ENCODE measurements around the gene SOCS6.

Gene SOCS6

GRCh38 chr18:70296781-70297180 lies 7.9 kb downstream of the SOCS6 start:
- ATAC-seq (no peak), DNase-seq (ENCODE audit: low spot score in 2 of 2) (no peak)
- Mint-ChIP-seq H3K4me3 (no peak overlapping the region), H3K4me1 (peaks cover 5% of the 10 kb centered on the region), H3K27ac (no peak overlapping the region), H3K36me3 (no peaks in the 10 kb centered on the region), H3K9me3 (no peaks in the 10 kb centered on the region)

DNA sequence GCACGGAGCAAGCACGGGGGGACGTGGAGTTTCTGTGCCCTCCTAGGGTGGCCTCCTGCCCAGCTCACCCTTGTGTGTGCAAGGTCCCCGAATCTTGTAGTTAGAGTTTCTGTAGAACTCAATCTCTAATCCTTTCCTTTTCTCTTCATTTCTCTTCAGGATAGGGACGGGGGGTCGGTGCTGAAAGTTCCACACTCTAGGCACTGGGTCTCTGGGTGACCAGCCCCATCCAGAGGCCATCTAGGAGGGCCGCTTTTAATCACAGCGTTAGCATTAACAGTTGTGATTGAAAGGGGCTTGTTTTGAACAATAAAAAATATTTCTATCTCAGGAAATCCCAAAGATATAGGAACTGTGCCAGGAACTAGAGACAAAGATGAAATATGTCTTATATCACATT lies 10.5 kb downstream of the SOCS6 start:
- no peaks in the 10 kb centered on the region for H3K4me1 Mint-ChIP-seq

DNA sequence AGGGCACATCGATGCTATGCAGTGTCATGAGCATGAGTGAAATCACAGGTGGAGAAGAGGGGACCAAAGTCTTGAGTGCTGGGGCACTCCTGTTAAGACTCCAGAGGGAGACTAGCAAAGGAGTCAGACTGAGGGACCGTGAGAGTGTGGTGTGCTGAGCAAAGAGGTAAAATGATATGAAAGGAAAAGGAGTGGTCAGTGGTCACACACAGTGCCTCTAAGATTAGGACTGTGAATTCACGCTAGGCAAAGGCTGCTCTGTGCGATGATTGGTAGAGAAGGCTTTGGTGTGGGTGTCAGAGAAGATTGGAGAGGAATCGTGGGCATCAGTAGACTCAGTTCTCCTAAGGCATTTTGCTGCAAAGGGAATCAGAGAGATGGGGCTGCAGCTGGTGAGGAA lies 12.8 kb downstream of the SOCS6 start:
- no peak overlapping the region for H3K27ac Mint-ChIP-seq
- no peak overlapping the region for H3K4me3 Mint-ChIP-seq
- no peaks in the 10 kb centered on the region for H3K9me3 Mint-ChIP-seq
- H3K36me3 Mint-ChIP-seq = no peaks in the 10 kb centered on the region
- ATAC-seq (peak; percentile 24), DNase-seq (ENCODE audit: low spot score in 2 of 2) (no peak)
- H3K4me1 Mint-ChIP-seq = no peaks in the 10 kb centered on the region

More for the DNA sequence above, 10.5 kb downstream of the SOCS6 start:
- Mint-ChIP-seq H3K4me3 (no peak overlapping the region), H3K27ac (no peak overlapping the region), H3K9me3 (no peaks in the 10 kb centered on the region), H3K36me3 (no peaks in the 10 kb centered on the region)
- ATAC-seq (no peak), DNase-seq (ENCODE audit: low spot score in 2 of 2) (no peak)

GRCh38 chr18:70308555-70309294 lies 19.9 kb downstream of the SOCS6 start:
- Mint-ChIP-seq H3K4me3 (no peak overlapping the region), H3K27ac (no peak overlapping the region), H3K4me1 (no peaks in the 10 kb centered on the region), H3K36me3 (no peaks in the 10 kb centered on the region), H3K9me3 (peaks cover 4% of the 10 kb centered on the region)
- DNase-seq (ENCODE audit: low spot score in 2 of 2) (no peak), ATAC-seq (no peak)

GRCh38 chr18:70310560-70311320 lies 21.9 kb downstream of the SOCS6 start:
- Mint-ChIP-seq H3K36me3 (no peaks in the 10 kb centered on the region), H3K4me3 (no peak overlapping the region), H3K9me3 (peaks cover 4% of the 10 kb centered on the region), H3K27ac (no peak overlapping the region), H3K4me1 (no peaks in the 10 kb centered on the region)
- no peak for ATAC-seq
- DNase-seq (ENCODE audit: low spot score in 2 of 2) = no peak

- H3K4me3 Mint-ChIP-seq = no peak overlapping the region
- DNase-seq (ENCODE audit: low spot score in 2 of 2) = no peak
- no peak overlapping the region for H3K27ac Mint-ChIP-seq
- ATAC-seq = no peak
- no peaks in the 10 kb centered on the region for H3K36me3 Mint-ChIP-seq
- no peaks in the 10 kb centered on the region for H3K4me1 Mint-ChIP-seq
- H3K9me3 Mint-ChIP-seq = peaks cover 4% of the 10 kb centered on the region
Observed at GRCh38 chr18:70311726-70312125, 22.9 kb downstream of the SOCS6 start.

DNA sequence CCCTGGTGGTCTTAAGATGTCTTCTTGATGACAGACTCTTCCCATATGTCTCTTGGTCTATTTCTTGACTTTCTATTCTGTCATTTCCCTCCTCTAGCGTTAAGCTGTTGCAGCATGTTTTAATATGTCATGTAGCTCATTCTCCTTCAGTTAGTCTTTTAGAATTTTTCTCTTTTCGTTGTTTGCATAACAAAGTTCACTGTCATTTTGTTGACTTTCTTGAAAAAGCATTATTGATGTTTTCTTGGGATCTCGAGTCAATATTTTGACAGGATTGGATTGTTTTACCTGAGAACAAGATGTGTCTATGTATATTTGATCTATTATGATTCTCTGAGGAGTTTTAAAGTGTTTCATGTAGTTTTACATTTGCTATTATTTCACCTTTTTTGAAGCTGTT lies 24.8 kb downstream of the SOCS6 start:
- no peak overlapping the region for H3K4me3 Mint-ChIP-seq
- no peaks in the 10 kb centered on the region for H3K36me3 Mint-ChIP-seq
- no peaks in the 10 kb centered on the region for H3K4me1 Mint-ChIP-seq
- DNase-seq (ENCODE audit: low spot score in 2 of 2) = no peak
- H3K27ac Mint-ChIP-seq = no peak overlapping the region
- ATAC-seq = no peak
- peaks cover 2% of the 10 kb centered on the region for H3K9me3 Mint-ChIP-seq

GRCh38 chr18:70314151-70314782 lies 25.4 kb downstream of the SOCS6 start:
- DNase-seq (ENCODE audit: low spot score in 2 of 2) (no peak), ATAC-seq (no peak)
- Mint-ChIP-seq H3K4me1 (no peaks in the 10 kb centered on the region), H3K9me3 (no peaks in the 10 kb centered on the region), H3K4me3 (no peak overlapping the region), H3K36me3 (no peaks in the 10 kb centered on the region), H3K27ac (no peak overlapping the region)

GRCh38 chr18:70319187-70319586 lies 30.3 kb downstream of the SOCS6 start:
- DNase-seq (ENCODE audit: low spot score in 2 of 2) (no peak), ATAC-seq (no peak)
- Mint-ChIP-seq H3K27ac (no peak overlapping the region), H3K9me3 (no peaks in the 10 kb centered on the region), H3K36me3 (no peaks in the 10 kb centered on the region), H3K4me1 (no peaks in the 10 kb centered on the region), H3K4me3 (no peak overlapping the region)

GRCh38 chr18:70321616-70322015 lies 32.8 kb downstream of the SOCS6 start:
- Mint-ChIP-seq H3K9me3 (no peaks in the 10 kb centered on the region), H3K36me3 (no peaks in the 10 kb centered on the region), H3K4me3 (no peak overlapping the region), H3K4me1 (no peaks in the 10 kb centered on the region), H3K27ac (no peak overlapping the region)
- ATAC-seq (no peak), DNase-seq (ENCODE audit: low spot score in 2 of 2) (no peak)

GRCh38 chr18:70322385-70322784 lies 33.5 kb downstream of the SOCS6 start:
- H3K27ac Mint-ChIP-seq = no peak overlapping the region
- H3K9me3 Mint-ChIP-seq = no peaks in the 10 kb centered on the region
- H3K4me1 Mint-ChIP-seq = no peaks in the 10 kb centered on the region
- H3K36me3 Mint-ChIP-seq = no peaks in the 10 kb centered on the region
- H3K4me3 Mint-ChIP-seq = no peak overlapping the region
- no peak for DNase-seq (ENCODE audit: low spot score in 2 of 2)
- ATAC-seq = no peak

- Mint-ChIP-seq H3K9me3 (no peaks in the 10 kb centered on the region), H3K4me3 (no peak overlapping the region), H3K27ac (no peak overlapping the region), H3K4me1 (no peaks in the 10 kb centered on the region), H3K36me3 (no peaks in the 10 kb centered on the region)
- DNase-seq (ENCODE audit: low spot score in 2 of 2) = no peak
- ATAC-seq = no peak
Observed at GRCh38 chr18:70322928-70323327, 34.1 kb downstream of the SOCS6 start.

- DNase-seq (ENCODE audit: low spot score in 2 of 2) (no peak), ATAC-seq (no peak)
- H3K27ac Mint-ChIP-seq = no peak overlapping the region
- no peaks in the 10 kb centered on the region for H3K9me3 Mint-ChIP-seq
- no peaks in the 10 kb centered on the region for H3K4me1 Mint-ChIP-seq
- H3K4me3 Mint-ChIP-seq = no peak overlapping the region
- no peaks in the 10 kb centered on the region for H3K36me3 Mint-ChIP-seq
Observed at GRCh38 chr18:70324897-70325296, 36.1 kb downstream of the SOCS6 start.

DNA sequence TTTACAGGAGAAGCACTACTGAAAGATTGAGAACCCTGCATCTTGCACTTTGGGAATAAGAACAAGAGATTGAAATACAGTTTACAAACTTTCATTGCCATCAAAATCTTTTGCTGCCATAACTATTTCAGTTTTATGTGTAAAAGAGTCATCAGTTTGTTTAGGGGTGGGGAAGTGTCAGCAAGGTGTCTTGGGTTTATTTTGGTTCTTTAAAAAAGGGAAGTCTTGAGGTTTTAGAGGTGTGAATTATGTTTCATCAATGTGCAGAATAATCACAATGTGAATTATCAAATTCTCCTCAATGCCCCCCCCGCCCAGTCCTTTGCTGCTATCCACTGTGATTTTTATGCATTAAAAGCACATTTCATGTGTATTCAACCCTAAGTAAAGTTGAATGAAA lies 37.4 kb downstream of the SOCS6 start:
- Mint-ChIP-seq H3K27ac (no peak overlapping the region), H3K36me3 (no peaks in the 10 kb centered on the region), H3K4me1 (no peaks in the 10 kb centered on the region), H3K4me3 (no peak overlapping the region), H3K9me3 (no peaks in the 10 kb centered on the region)
- ATAC-seq (no peak), DNase-seq (ENCODE audit: low spot score in 2 of 2) (no peak)

DNA sequence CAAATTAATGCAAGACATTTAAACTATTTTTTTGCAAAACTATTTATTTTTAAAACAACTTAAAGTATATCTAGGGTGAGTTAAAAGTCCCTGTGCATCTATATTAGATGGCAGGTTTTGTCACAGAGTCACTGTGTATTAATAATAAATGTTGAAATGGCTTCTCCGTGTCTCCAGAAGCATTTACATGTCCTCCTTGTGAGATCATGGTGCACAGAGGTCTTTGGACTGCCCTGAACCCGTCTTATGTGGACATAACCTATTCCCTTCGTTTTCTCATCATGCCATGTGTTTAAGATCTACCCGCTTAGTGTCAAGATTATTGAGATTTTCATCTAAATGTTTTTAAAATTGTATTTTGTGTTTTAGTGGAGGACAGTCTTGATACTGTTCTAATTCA lies 39.3 kb downstream of the SOCS6 start:
- no peak overlapping the region for H3K4me3 Mint-ChIP-seq
- DNase-seq (ENCODE audit: low spot score in 2 of 2) (no peak), ATAC-seq (no peak)
- no peaks in the 10 kb centered on the region for H3K9me3 Mint-ChIP-seq
- H3K36me3 Mint-ChIP-seq = no peaks in the 10 kb centered on the region
- H3K27ac Mint-ChIP-seq = no peak overlapping the region
- H3K4me1 Mint-ChIP-seq = no peaks in the 10 kb centered on the region

GRCh38 chr18:70329071-70329470 lies 40.2 kb downstream of the SOCS6 start:
- Mint-ChIP-seq H3K4me1 (no peaks in the 10 kb centered on the region), H3K27ac (no peak overlapping the region), H3K9me3 (no peaks in the 10 kb centered on the region), H3K36me3 (no peaks in the 10 kb centered on the region), H3K4me3 (no peak overlapping the region)
- DNase-seq (ENCODE audit: low spot score in 2 of 2) (no peak), ATAC-seq (no peak)

Data from stimulated activated effector memory CD8-positive, alpha-beta T cell treated with anti-CD3 and anti-CD28 coated beads, Interleukin-12 subunit alpha, Interleukin-12 subunit beta, amount 100 ng/mL, for 72 hours (primary cell).